ENCODE measurements around the gene LTB.
A peak's percentile ranks its signal among the peaks of the same experiment; 100 is the strongest.
"Not testable (repeated sequence)": the region's sequence is repeated elsewhere in the genome, so short reads cannot be mapped to it uniquely, and the experiment has no call there.

Gene LTB

DNA sequence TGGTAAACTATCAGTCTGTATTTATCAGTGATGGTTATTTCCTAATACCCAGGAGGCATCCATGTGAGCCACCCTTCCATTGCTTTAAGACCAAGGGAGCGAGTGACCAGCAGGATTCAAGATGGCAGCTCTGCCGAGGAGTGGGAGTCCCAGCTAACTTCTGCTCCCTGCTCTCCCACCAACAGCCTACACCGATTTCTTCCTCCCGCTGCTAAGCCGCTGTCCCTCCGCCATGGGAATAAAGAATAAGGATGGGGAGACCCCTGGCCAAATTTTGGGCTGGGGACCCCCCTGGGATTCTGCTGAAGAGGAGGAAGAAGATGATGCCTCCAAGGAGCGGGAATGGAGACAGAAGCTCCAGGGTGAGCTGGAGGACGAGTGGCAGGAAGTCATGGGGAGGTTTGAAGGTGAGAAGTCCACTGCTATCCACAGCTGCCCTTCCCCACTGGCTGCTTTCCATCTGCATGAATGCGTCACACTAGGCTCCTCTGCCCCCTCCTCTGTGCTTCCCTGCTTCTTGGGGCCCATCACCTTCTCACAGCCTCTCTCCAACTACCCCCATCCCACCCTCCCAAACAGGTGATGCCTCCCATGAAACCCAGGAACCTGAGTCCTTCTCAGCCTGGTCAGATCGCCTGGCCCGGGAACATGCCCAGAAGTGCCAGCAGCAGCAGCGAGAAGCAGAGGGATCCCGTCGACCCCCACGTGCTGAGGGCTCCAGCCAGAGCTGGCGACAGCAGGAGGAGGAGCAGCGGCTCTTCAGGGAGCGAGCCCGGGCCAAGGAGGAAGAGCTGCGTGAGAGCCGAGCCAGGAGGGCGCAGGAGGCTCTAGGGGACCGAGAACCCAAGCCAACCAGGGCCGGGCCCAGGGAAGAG is 24.5 kb downstream of the LTB start:
- intact Hi-C loops (cut with DNase I) = no loop called here
- no peak for DNase-seq

DNA sequence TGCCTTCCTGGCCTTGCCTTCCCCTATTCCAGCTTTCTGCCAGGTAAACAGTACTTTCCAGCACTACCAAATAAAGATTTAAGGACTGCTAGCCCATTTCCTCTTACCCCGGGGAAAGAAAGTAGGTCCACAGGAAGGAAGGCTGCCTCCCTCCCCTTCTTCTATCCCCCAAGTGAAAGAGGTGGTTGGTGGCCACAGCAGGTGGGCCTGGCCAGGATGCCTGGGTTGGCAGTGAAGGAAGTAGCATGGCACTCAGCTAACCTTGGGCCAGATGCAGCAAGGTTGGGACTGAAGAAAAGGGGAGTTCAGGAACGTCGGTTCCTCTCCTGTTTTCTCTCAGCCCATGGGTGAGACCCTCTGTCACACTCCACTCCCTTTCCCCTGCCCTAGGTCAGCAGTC is 25.9 kb downstream of the LTB start:
- DNase-seq = no peak

GRCh38 chr6:31551371-31551770 is 30.9 kb downstream of the LTB start:
- intact Hi-C loops (cut with DNase I) = not testable (repeated sequence)
- peak in 1 of 10 donors; percentile 27 for DNase-seq

More for the DNA sequence above, 25.9 kb downstream of the LTB start:
- intact Hi-C loops (cut with DNase I) = no loop called here

DNA sequence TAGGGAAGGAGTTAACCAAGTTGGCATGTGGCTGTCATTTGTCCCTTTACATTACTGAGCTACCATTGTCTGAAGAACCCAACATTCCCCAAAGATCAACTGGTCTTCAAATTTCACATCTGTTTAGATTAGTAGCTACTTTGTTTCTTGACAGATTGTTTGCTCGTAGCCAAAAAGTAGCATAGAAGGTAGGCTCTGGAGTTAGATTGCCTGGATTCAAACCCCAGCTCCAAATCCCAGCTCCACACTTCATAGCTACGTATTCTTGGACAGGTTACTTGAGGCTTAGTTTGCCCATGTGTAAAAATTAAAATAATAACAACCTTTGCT is 33.7 kb downstream of the LTB start:
- intact Hi-C loops (cut with DNase I) = loop anchor here (10.0 kb wide), 3 partner anchors 246 to 406 kb away; partner anchors contain the start of genes NELFE, NEU1, SKIC2 and VARS1
- DNase-seq = no peak

GRCh38 chr6:31547727-31548543 is 34.3 kb downstream of the LTB start:
- peak in 1 of 10 donors; percentile 72 for DNase-seq
- intact Hi-C loops (cut with DNase I) = loop anchor here (10.0 kb wide), 3 partner anchors 247 to 407 kb away; partner anchors contain the start of genes NELFE, NEU1, SKIC2 and VARS1

DNA sequence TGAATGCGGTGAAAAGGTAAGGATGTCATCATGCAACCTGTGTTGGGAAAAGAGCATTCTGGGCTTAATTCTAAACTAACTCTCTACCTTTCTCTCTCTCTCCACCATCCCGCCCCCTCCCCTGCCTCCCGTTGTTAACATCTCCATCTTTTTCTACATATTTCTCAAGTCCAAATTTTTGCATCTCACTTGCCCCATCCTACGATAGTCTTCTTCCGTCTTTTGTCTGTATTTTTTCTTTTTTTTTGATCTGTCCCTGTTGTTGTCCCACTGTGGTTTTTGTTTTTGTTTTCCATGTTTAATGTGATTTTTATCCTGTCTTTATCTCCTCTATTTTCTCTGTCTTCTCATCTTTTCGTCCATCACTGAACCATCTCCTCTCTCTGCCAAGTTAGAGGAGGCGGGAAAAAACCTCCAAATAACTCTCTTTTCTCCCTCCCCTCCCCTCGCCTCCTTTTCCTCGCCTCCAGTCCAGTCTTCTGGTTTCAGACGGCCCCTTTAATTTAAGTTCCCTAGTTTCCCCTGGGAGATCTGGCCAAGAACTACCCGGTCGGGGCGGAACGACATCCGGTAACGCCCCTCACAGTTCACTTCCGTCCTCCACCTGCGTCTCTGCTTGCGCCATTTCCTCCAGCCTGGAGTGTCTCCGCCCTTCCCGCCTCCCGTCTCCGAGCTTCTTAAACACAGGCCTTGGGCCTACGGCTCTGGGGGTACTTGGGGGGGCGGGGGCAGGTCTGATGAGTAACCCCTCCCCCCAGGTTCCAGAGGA is 35.1 kb downstream of the LTB start, which contains the start of gene NFKBIL1:
NFKBIL1 (plus strand) TSS at position 651 of the 769 bp plus-strand sequence; CDS start at position 738, 87 bp downstream.
- DNase-seq = peak; percentile 96 to 99 (median 98)
- intact Hi-C loops (cut with DNase I) = loop anchor here (1.0 to 10.0 kb wide), 4 partner anchors 51 to 408 kb away; partner anchors contain the start of genes NELFE, NEU1, SKIC2 and VARS1

DNA sequence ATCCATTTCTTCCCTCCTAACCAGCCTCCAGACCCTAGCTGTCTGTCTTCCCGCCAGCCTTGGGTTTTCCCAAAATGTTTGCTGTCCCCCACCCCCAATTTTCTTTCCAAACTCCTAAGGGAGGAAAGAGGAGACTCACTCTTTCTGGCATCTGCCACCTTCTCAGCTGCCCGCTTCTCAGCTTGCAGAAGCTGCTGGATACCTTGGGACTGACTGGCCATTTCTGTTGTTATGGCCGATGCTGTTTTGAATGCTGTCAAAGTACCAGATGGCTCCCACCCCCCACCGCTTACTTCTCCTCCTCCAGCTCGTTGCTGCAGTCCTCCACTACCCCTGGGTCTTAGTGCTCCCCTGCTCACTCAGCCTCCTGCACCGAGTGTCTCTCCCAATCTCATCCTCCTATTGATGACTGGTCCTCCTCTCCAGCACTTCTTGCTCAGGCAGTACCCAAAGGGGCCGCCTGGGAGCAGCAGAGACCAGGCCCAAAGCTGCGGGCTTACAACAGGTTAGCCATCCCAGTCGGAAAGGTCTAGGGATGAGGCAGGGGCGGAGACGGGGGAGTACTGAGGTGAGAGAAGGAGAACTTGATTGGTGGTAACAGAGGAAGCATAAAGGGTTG is 35.8 kb downstream of the LTB start, which contains the start of gene ATP6V1G2:
ATP6V1G2 (minus strand) TSS at position 270 of the 619 bp plus-strand sequence; CDS start at position 221, 49 bp downstream.
- DNase-seq = peak; percentile 85 to 99 (median 94)
- intact Hi-C loops (cut with DNase I) = loop anchor here (1.0 to 10.0 kb wide), 4 partner anchors 52 to 408 kb away; partner anchors contain the start of genes NELFE, NEU1, SKIC2 and VARS1

DNA sequence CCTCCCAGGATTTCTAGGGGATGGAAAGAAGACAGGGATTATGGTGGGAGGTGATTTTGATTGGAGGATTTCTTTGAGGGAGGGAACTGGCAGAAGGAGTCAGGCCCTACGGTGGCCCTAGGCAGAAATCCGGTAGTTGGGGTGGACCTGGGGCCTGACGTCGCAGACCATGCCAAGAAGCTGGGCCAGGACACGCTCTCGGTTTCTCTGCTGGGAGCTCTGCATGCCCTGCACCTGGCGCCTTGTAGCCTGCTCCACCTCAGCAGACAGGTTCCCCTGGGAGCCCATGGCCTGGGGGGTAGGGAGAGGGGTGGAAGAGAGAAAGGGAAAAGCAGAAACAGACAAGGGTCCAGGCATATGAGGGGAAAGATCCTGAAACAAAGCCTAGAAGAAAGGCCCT is 36.9 kb downstream of the LTB start:
- DNase-seq = no peak
- intact Hi-C loops (cut with DNase I) = loop anchor here (10.0 kb wide), 3 partner anchors 250 to 410 kb away; partner anchors contain the start of genes NELFE, NEU1, SKIC2 and VARS1

GRCh38 chr6:31544676-31545075 is 37.5 kb downstream of the LTB start:
- no peak for DNase-seq
- intact Hi-C loops (cut with DNase I) = loop anchor here (5.0 to 10.0 kb wide), 4 partner anchors 118 to 410 kb away; partner anchors contain the start of genes C6orf47, GPANK1, NELFE and NEU1

GRCh38 chr6:31543639-31544038 is 38.6 kb downstream of the LTB start:
- no peak for DNase-seq
- intact Hi-C loops (cut with DNase I) = loop anchor here (5.0 to 10.0 kb wide), 4 partner anchors 119 to 411 kb away; partner anchors contain the start of genes C6orf47, GPANK1, NELFE and NEU1

DNA sequence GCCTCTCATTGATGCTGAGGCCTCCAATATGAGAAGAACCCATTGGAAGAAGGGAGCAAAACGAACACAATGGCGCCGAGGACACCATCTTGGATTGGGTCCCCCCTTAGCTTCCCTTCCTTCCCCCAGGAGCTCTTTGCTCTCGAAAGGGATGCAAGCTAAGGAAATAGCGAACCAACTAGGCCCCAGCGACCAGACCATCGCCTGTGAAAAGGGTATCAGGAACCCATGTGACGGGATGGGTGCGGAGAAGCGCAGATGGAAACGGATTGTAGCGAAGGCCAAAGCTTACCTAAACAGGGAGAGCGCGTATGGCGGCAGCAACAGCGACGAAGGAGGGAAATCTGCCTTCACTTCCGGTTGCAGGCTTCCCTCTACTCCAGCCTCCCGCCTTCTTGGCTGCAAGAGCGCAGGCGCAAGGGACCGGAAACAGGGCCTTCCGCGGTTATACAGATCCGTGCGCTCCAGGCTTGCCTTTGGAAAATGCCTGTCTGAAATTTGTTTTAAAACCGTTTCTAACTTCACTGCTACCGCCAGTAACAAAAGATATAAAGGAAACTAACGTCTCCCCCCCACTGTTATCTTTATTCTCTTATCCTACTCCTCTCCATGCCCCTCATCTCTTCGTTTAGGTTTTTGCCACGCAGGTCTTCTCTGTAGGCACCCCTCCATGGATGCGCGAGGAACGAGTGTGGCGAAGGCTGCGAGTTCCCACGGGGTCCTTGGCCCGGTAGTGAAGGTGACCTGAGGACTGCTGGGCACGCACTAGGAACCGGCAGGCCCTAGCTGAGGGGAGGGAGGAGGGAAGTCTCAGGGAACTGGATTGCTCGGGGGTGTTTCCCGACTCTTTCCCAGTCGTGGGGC is 40.3 kb downstream of the LTB start, which contains the start of gene DDX39B:
DDX39B (minus strand) TSS at position 346 of the 864 bp plus-strand sequence. CDS start 1,471 bp downstream, outside the sequence.
- intact Hi-C loops (cut with DNase I) = loop anchor here (5.0 to 10.0 kb wide), 4 partner anchors 120 to 413 kb away; partner anchors contain the start of genes C6orf47, GPANK1, NELFE and NEU1
- DNase-seq = peak; percentile 93 to 99 (median 96)

- no peak for DNase-seq
- intact Hi-C loops (cut with DNase I) = loop anchor here (5.0 to 10.0 kb wide), 4 partner anchors 121 to 414 kb away; partner anchors contain the start of genes C6orf47, GPANK1, NELFE and NEU1
These were observed 41.1 kb downstream of the LTB start for GRCh38 chr6:31541059-31541657.

DNA sequence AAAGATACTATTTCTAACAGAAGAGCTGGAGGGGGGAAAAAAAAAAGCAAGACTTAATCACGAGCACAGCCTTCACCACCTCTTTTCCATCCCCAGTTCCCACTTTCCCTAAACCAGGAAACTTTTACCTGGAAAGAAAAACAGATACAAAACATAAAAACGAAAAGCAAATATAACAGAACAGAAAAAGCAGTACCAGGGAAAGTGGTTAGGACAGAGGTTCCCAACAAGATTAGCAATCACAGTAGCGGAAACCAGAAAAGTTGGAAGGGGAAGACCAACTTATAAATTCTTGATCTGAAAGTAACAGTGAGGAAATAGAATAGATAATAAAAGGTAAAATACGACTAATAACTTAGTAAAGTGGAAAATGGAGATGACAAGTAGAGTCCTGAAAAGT is 41.6 kb downstream of the LTB start:
- no peak for DNase-seq
- intact Hi-C loops (cut with DNase I) = loop anchor here (5.0 to 10.0 kb wide), 4 partner anchors 122 to 414 kb away; partner anchors contain the start of genes C6orf47, GPANK1, NELFE and NEU1

DNA sequence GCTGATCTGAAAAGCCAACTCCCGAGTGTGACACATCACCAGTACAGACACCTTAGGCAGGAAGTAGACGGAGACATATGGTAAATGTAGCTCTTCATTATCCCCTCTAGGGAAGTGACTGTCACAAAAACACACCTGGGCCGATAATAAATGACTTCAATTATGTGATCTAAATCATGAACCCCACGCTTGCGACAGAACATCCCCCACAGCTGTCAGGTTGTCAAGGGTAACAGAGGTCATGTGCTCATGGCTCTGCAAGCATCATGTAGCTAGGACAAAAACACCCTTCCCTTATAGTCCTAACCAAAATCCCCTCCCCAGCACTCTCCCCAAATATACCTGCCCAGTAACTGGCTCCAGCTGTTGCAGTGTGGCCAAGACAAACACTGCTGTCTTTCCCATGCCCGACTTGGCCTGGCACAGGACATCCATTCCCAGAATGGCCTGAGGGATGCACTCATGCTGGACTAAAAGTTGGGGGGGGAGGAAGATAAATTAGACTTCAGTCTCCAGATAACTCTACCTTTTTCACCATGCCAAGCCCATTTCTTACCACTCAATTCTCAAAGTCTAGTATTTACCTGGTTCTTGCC is 43.3 kb downstream of the LTB start:
- intact Hi-C loops (cut with DNase I) = no loop called here

GRCh38 chr6:31535538-31536324 is 46.5 kb downstream of the LTB start:
- DNase-seq = no peak
- intact Hi-C loops (cut with DNase I) = no loop called here

More for the DNA sequence above, 43.3 kb downstream of the LTB start:
- no peak for DNase-seq

DNA sequence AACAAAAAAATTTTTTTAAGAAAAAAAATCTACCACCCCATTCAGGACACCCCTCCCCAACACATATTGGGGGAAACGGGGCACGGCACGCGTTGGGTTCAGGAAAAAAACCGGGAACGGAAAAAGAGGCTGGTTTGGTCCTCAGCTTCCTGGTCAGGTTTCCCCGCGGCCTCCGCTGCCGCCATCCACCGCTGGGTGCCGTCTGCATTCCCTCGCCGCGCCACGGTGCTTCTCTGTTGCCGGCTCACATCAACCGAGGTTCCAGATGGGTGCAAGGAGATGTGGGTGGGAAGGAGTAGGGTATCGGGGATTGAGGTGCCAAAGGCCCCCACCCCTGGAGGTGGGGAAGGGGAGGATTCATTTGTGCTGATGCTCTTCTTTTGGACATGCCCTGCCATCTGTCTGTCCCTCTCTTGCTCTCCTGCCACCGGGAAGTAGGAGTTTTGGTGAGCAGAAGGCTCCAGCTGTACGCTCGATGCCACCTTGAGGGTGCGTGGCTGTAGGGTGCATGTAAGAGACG is 47.6 kb downstream of the LTB start:
- DNase-seq = peak in 2 of 10 donors; percentile 76 to 84
- intact Hi-C loops (cut with DNase I) = no loop called here
